CD4-positive, alpha-beta T cell treated with Interleukin-4 for 1 hour (primary cell): ENCODE measurements around the gene BMP15.

ENCODE experiments used
- DNase-seq, 2 donors: peaks; one replicate each; pipeline ENCODE4 v3.0.0-alpha.2; 2020 to 2022

The BMP15 gene

DNA sequence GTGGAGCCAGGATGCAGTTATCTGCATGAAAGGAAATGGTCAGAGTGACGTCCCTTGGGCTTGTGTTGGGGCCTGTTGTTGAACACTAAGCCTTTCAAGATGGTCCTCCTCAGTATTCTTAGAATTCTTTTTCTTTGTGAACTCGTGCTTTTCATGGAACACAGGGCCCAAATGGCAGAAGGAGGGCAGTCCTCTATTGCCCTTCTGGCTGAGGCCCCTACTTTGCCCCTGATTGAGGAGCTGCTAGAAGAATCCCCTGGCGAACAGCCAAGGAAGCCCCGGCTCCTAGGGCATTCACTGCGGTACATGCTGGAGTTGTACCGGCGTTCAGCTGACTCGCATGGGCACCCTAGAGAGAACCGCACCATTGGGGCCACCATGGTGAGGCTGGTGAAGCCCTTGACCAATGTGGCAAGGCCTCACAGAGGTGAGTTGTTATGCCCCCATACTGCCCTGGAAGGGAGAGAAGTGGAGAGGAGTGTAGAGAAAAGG, at the start of gene BMP15:
Gene BMP15 (plus strand): TSS at position 51 of the 492 bp plus-strand sequence. CDS start 49 bp downstream, at position 100.
- DNase-seq = no peak

DNA sequence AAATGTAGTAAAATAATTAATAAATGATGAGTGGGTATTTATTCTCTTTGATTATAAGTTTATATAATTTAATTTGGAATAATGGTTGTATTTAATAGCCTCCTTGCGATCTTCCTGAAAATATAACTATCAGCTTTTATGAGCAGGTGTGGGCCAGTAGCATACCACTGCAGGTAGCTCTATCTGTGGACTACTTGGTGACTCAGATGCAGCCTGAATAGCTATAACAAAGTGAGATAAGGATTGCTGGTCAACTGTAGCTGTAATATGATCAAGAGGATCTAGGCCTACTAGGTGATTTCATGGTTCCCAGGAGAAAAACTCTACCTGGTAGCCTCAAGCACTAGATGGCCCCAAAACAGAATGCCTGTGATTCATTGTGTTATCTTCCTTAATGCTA, 47.1 kb upstream of the BMP15 start:
- DNase-seq = no peak

DNA sequence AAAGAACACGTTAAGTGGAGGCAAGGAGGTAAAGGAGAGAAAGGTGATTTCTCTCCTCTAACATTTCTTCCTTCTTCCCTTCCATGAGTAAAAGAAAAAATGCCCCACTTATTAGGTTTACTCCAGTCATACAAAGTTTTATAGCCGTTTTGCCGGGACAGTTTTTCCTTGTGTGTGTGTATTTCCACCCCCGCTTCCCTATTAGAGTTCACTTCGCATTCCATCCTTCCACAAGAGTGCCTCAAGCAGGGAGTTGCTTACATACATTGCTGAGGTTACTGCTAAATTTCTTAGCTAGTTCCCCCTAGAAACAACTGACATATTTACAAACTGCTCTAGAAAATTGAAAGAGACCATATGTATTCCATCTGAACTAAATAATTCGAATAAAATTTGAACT, 45.2 kb upstream of the BMP15 start:
- DNase-seq = no peak

DNA sequence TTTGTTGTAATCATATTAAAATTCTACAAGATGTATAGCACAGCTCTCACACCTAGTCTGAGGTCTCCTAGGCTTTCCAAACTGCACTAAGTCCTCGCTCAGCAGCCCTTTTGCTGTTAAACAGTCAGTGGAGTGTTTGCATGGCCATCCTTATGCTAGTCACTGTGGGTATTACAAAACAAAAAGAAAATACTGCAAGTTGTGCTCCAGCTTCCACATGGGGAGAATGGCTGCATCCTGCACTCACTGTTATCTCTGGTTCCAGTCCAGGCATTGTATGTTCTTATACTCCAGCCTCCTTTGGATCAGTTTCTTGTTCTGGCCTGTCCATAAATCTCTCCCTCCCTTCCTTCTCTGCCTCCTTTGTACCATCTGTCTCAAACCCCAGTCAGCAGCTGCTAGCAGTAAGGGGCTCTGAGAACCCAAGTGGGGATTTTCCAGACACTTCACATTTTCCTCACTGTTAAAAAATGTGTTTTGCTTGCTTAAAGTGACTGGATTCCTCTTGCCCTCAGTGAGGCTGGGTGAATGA, 38.5 kb upstream of the BMP15 start:
- no peak for DNase-seq

DNA sequence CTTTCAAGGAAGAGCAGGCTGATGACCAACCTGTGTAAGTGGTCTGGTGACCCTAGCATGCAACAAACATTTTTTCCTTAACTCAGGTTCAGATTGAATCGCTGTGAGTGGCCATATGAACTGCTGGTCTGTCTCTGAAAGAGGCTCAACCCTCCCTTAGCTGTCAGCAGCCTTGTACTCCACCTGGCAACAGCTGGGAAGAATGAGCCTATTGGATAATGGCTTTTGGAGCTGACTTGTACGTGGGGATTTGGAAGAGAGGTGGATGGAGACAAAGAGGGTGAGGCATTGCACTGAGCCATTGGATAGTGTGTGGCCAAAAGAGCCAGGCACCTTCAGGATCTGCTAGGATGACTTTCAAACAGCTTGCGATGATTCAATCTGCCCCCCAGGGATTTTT, 35.7 kb upstream of the BMP15 start:
- no peak for DNase-seq

DNA sequence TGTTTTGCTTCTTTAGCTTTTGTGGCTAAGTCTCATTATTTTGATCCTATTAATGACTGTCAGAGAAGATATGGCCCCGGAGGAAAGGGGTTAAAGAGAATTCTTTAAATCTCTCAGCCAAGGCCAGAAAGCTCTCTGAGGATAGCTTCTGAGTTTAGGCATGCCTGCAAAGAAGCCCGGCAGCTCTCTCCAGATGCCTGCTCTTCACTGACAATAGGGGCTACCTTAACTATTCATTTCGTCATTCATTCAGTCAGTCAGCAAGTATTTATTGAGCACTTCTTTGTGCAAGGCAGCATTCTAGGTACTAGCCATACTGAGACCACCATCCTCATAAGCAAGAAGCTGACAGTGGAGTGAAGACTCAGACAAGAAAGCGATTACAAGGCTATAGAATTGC, 34.0 kb upstream of the BMP15 start:
- DNase-seq = no peak

DNA sequence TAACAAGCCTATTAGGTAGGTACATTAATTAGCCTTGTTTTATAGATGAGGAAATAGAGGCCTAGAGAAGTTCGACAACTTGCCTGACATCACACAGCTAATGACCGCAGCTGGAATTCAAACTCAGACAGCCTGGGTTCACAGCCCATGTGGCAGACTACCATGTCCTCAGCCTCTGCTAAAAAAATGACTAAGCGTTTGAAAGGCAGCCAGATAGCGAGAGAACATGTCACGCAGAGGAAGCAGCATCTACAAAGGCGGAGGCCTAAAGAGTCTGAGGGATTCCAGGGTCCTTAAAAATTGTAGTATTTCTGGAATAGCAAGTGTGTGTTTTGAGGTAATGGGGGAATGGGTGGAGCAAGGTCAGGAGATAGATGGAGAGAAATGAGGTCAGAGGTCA, 33.2 kb upstream of the BMP15 start:
- no peak for DNase-seq

DNA sequence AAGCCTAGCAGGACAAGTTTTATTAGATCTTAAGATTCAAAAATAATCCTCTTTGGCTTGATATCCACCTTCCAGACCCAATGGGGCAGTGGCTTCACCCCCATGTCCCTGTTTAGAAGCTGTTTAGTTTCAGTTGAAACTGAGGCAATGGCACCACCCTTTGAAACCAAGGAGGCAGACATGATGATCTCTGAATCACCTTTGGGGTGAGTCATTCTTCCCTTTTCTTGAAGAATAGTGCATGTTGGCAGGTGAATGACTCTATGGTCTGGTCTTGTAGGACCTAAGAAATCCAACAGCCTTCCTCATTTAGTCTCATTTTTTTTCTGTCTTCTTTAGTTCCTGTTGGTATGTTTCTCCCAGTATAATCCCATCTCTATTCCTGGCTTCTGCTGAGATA, 29.5 kb upstream of the BMP15 start:
- no peak for DNase-seq

DNA sequence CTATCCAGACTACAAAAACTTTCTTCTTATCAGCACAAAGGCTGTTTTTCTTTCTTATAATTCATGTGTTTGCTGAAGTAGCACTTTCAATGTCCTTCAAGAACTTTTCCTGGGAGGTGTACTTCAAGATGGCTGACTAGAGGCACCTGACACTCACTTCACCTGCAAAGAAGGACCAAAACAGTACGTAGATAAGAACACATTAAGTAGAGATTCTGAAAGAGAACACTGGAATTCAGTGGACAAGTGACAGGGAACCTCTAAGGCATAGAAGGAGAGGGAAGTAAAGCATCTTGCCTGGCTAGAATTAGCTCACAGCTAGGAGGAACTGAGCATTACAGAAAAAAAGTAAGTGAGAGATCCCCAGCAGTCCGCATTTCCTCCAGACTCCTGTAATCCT, 21.7 kb upstream of the BMP15 start:
- DNase-seq = peak in 1 of 2 donors; percentile 0

DNA sequence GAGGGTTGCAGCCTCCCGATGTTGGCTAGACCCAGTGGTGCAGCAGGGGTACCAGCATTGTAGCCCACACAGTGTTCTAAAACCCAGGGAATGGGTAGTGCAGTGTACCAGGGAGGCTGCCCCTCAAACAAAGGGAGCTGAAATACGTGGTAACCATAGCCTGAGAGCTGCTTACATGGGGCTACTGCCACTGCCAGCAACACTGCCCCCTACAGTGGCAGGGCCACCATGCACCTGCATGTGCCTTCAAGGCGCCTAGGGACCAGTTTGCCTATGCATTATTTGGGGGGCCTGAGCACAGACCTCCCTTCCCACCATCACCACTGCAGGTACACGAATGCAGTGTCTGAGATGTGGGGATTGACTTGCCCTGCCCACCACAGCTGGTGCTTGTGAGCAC, 21.0 kb upstream of the BMP15 start:
- no peak for DNase-seq

DNA sequence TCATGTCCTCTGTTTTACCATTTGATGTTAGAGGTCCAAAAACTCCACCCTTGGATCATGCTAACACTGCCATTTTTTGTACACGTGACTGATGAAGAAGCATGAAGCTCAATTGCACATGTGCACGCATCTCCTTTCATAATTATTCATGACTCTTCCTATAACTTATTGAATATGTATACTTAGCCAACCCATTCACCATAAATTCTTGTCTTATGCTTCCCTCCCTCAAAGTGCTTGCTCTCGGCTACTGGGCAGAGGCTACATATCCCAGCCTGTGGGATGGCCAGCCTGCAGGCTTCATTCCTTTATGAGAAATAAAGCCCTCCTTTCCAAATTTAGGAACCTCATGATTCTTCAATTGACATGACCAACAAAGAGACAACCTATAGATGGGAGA, 17.5 kb upstream of the BMP15 start:
- DNase-seq = no peak

DNA sequence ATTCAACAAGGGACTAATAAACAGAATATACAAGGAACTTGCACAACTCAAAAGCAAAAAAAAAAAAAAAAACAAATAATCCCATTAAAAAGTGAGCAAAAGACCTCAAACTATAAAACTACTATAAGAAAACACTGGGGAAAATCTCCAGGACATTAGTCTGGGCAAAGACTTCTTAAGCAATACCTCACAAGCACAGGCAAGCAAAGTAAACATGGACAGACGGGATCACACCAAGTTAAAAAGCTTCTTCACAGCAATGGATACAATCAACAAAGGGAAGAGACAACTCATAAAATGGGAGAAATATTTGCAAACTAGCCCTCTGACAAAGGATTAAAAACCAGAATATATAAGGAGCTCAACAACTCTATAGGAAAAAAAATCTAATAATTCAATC, 17.1 kb upstream of the BMP15 start:
- no peak for DNase-seq

DNA sequence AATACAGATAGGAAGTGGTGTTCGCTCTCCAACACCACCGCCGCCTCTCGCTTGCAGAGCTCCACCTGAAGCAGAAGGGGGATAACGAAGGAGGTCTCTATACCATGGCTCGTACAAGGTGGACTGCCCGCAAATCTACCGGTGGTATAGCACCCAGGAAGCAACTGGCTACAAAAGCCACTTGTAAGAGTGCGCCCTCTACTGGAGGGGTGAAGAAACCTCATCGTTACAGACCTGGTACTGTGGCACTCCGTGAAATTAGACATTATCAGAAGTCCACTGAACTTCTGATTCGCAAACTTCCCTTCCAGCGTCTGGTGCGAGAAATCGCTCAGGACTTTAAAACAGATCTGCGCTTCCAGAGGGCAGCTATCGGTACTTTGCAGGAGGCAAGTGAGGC, 5.2 kb upstream of the BMP15 start:
- no peak for DNase-seq

DNA sequence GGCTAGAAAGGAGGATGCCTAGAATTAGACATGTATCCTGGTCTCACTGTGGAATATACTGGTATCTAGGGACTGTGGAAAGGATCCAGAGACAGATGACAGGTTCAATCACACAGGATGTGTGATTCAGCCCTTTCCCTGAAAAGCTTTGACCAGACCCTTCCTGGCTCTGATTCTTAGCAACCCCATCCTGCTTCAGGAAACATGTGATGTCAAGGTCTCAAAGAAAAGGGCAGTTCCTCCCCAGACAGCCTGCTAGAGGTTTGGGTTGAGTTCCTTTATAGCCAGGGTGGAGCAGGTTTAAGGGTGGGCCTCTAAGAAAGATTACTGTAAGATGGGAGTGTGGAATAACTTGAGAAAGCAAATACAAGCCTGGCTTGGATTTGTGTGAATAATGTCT, 3.0 kb downstream of the BMP15 start:
- DNase-seq = no peak

DNA sequence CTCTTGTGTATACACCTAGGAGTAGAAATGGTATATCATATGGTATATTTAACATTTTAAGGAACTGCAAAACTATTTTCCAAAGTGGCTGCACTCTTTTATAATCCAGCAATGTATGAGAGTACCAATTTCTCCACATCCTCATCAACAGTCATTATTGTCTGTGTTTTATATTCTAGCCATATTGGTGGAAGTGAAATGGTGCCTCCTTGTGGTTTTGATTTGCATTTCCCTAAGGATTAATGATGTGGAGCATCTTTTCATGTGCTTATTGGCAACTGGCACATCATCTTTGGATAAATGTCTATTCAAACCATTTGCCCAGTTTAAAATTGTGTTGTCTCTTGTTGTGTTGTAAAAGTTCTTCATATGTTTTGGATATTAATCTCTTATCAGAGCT, 9.6 kb downstream of the BMP15 start:
- DNase-seq = no peak

DNA sequence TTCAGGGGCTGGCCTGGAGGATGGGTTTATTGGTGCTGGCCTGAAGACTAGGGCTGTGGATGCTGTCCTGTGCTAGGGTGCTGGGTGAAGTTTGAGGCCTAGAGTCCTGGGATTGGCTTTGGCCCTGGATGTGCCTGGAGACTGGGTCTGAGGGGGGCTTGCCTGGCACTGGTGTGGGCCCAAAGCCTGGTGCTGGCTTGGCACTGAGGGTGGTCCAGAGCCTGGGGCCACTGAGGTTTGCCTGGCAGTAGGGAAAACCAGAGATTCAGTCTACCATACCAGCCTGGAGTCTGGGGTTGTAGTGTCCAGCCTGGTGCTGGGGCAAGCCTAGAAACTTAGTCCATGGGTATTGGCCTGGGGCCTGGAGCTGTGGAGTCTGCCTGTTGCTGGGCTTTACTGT, 16.6 kb downstream of the BMP15 start:
- DNase-seq = no peak

DNA sequence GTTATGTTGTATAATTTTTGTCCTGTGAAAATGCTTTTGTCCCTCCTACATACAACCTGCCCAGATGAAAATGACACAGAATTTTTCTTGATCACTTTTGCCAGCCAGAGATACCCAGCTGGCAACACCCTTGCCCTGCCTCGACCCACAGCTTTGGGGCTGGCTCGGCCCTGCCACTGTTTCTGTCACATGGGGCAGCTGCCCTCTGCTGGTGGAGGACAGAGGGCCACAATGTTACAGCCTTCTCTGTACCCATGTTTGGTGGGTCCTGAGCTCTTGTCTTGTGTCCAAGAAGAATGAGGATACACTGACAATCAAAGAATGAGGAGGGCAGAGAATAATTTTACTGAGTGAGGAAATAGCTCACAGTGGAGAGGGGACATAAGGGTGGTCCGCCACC, 31.1 kb downstream of the BMP15 start:
- DNase-seq = no peak

DNA sequence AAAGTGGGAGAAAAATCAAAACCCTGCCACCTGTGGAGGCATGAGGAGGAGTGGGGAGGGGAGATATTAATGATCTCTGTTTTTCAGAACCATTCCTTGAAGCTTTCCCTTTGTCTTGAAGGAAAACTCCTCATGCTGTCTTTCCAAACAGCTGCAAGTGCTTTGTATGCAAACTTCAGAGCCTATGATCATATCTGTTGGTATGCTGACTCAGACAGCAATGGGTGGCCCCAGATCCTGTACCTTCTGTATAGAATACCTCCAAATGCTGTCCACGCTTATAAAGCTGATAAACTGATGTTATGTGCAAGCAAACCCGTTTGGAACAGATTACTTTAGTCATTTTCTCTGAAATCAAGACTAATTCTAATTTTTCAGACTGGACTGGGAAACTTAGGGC, 31.9 kb downstream of the BMP15 start:
- DNase-seq = no peak

DNA sequence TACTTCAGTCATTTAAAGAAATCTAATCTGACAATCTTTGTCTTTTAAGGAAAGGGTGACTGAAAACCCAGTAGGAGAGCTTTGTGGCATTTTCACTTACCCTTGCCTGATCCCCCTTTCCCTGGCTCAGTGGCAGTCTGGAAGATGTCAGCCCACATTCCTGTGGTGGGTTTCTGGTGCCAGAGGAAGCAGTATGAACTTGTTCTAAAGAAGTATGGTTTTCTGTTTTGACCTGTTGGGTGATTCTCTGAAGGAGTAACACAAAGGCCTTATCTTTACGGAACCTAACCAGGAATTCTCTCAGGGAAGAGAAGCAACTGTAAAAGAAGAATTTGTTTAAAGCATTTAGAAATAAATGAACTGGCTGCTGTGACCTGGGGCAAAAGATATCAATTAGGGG, 41.9 kb downstream of the BMP15 start:
- DNase-seq = no peak

DNA sequence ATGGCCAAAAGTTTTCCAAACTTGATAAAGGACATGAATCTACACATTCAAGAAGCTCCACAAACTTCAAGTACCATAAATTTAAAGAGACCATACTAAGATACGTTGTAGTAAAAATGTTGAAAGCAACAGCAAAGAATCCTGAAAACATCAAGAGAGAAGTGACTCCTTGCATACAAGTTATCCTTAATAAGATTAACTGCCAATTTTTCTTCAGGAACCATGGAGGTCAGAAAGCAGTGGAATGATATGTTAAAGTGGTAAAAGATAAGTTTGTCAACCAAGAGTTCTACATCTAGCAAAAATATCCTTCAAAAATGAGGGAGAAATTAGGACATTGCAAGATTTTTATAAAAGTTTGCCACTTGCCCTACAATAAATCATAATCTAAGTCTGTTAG, 43.3 kb downstream of the BMP15 start:
- no peak for DNase-seq

DNA sequence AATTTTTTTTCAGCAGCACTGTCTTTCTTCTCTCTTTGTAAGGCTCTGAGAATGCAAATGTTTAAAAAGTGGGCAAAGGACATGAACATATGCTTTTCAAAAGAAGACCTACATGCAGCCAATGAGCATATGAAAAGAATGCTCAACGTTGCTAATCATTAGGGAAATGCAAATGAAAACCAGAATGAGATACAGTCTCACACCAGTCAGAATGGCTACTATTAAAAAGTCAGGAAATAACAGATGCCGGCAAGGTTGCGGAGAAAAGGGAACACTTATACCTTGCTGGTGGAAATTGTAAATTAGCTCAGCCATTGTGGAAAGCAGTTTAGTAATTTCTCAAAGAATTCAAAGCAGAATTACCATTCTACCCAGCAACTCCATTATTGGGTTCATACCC, 51.6 kb downstream of the BMP15 start:
- no peak for DNase-seq

DNA sequence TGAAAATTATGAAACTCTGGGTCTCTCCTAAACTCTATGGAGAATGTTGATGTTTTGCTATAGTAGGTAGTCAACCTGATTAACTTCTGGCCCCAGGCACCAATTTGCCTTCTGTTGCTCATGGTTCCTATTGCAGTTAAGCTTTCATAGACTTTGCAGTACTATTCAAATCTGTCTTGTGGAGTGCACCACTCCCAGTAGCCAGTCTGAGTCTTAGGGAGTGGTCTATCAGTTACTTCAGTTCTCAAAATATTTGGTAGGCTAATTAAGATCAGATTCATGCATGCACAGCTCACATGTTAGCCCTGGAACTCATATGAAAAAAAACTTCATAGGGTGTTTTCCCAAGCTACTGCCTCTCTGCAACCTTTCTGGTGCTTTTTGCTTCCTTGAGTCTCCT, 53.3 kb downstream of the BMP15 start:
- DNase-seq = no peak
